Measurements from ENCODE around the gene ARHGAP5.

GRCh38 chr14:32087907-32088306 is 10.8 kb downstream of the ARHGAP5 start:
- no peak for TF ChIP-seq CTCF (IDR thresholded peaks at IDR 0.05)
- TF ChIP-seq EP300 (IDR thresholded peaks at IDR 0.05), result no peak
- no peak for TF ChIP-seq POLR2A (IDR thresholded peaks at IDR 0.05)

All from ovary (tissue), 3 donors.